HFFc6 (cell line): ENCODE results near the gene NEB. TPM values are rescaled to one million over a fixed set of nuclear protein-coding genes. Genes with fewer than 3 reads are reported as not detected.
"Not testable (repeated sequence)": the region's sequence is repeated elsewhere in the genome, so short reads cannot be mapped to it uniquely, and the experiment has no call there.

Source experiments
- DNase-seq: peaks from one replicate; pipeline ENCODE4 v3.0.0-alpha.2; 2018
- H3K27ac Mint-ChIP-seq: 2 replicates; pipeline ENCODE4 v1.8.0; 2020; ENCODE audit warnings: mild to moderate bottlenecking, mixed read lengths
- H3K27me3 Mint-ChIP-seq: 2 replicates; pipeline ENCODE4 v1.8.0; 2021; ENCODE audit warnings: mild to moderate bottlenecking, moderate library complexity, mixed read lengths; ENCODE audit not compliant: insufficient read depth
- H3K36me3 Mint-ChIP-seq: 2 replicates; pipeline ENCODE4 v1.8.0; 2021; ENCODE audit warnings: low read depth, mixed read lengths
- H3K4me1 Mint-ChIP-seq: 2 replicates; pipeline ENCODE4 v1.8.0; 2020; ENCODE audit warnings: low read depth, mixed read lengths
- H3K4me3 Mint-ChIP-seq: 2 replicates; pipeline ENCODE4 v1.8.0; 2020; ENCODE audit warnings: mild to moderate bottlenecking, moderate library complexity, mixed read lengths
- H3K9me3 Mint-ChIP-seq: 2 replicates; pipeline ENCODE4 v1.8.0; 2020; ENCODE audit warnings: mild to moderate bottlenecking, mixed read lengths
- CTCF ChIP-seq: fragments of 200-600 bp; sonication (generic); IDR thresholded peaks from 2 replicates; pipeline ENCODE4 v1.5.0; 2021; ENCODE audit warnings: antibody characterized with exemption, mild to moderate bottlenecking
- total RNA-seq, 6 experiments: library from RNA; stranded (reverse); fragmentation: NEBNext Ultra II Directional; extraction: Animal tissue kit (Norgen Biotek cat#: 25700); gene quantifications; 2 replicates in 1 of 6; 3 replicates in 5 of 6; pipeline ENCODE4 v1.2.3, GENCODE V29; 2021

The NEB gene
- total RNA-seq, 6 experiments from 2014 or later = under 0.01 TPM; not detected in 5

- Mint-ChIP-seq H3K27me3 (peaks cover 9% of the 10 kb centered on the region; the same call in 1 of the 2 replicates), H3K9me3 (peaks cover 4% of the 10 kb centered on the region; the same call in 1 of the 2 replicates), H3K36me3 (peaks cover 4% of the 10 kb centered on the region; the same call in 1 of the 2 replicates), H3K4me1 (no peaks in the 10 kb centered on the region), H3K27ac (no peak overlapping the region), H3K4me3 (no peak overlapping the region)
- no peak for TF ChIP-seq CTCF
- DNase-seq = no peak
These were observed 83.8 kb downstream of the NEB start for GRCh38 chr2:151650456-151650855.

- TF ChIP-seq CTCF = no peak
- Mint-ChIP-seq H3K27me3 (peaks cover 9% of the 10 kb centered on the region; the same call in 1 of the 2 replicates), H3K9me3 (peaks cover 4% of the 10 kb centered on the region; the same call in 1 of the 2 replicates), H3K4me1 (no peaks in the 10 kb centered on the region), H3K27ac (no peak overlapping the region), H3K4me3 (no peak overlapping the region), H3K36me3 (peaks cover 4% of the 10 kb centered on the region; the same call in 1 of the 2 replicates)
- DNase-seq = no peak
These were observed 84.3 kb downstream of the NEB start for GRCh38 chr2:151649966-151650365.

- no peak overlapping the region for H3K4me3 Mint-ChIP-seq
- H3K27ac Mint-ChIP-seq = no peak overlapping the region
- peaks cover 4% of the 10 kb centered on the region; the same call in 1 of the 2 replicates for H3K36me3 Mint-ChIP-seq
- peaks cover 4% of the 10 kb centered on the region; the same call in 1 of the 2 replicates for H3K9me3 Mint-ChIP-seq
- DNase-seq = no peak
- TF ChIP-seq CTCF = no peak
- peaks cover 8% of the 10 kb centered on the region; the same call in 1 of the 2 replicates for H3K27me3 Mint-ChIP-seq
- no peaks in the 10 kb centered on the region for H3K4me1 Mint-ChIP-seq
These were observed 84.9 kb downstream of the NEB start for GRCh38 chr2:151649400-151649799.

GRCh38 chr2:151646512-151646911 lies 87.8 kb downstream of the NEB start:
- H3K9me3 Mint-ChIP-seq, H3K4me1 Mint-ChIP-seq, H3K27me3 Mint-ChIP-seq, H3K36me3 Mint-ChIP-seq, H3K27ac Mint-ChIP-seq, DNase-seq, H3K4me3 Mint-ChIP-seq: not testable (repeated sequence)

GRCh38 chr2:151644580-151644979 lies 89.7 kb downstream of the NEB start:
- no peak overlapping the region for H3K4me3 Mint-ChIP-seq
- peaks cover 4% of the 10 kb centered on the region; the same call in 1 of the 2 replicates for H3K36me3 Mint-ChIP-seq
- no peak overlapping the region for H3K27ac Mint-ChIP-seq
- DNase-seq = no peak
- H3K27me3 Mint-ChIP-seq = no peaks in the 10 kb centered on the region; the same call in none of the 2 replicates
- no peaks in the 10 kb centered on the region for H3K4me1 Mint-ChIP-seq
- peaks cover 4% of the 10 kb centered on the region; the same call in 1 of the 2 replicates for H3K9me3 Mint-ChIP-seq
- no peak for TF ChIP-seq CTCF

- not testable (repeated sequence) for H3K4me3 Mint-ChIP-seq, H3K4me1 Mint-ChIP-seq, H3K9me3 Mint-ChIP-seq, H3K27ac Mint-ChIP-seq, DNase-seq, H3K36me3 Mint-ChIP-seq, H3K27me3 Mint-ChIP-seq
These were observed 92.4 kb downstream of the NEB start for GRCh38 chr2:151641895-151642294.

GRCh38 chr2:151640087-151640486 lies 94.2 kb downstream of the NEB start:
- Mint-ChIP-seq H3K27me3 (peaks cover 3% of the 10 kb centered on the region), H3K9me3 (no peaks in the 10 kb centered on the region), H3K4me3 (no peak overlapping the region), H3K4me1 (peaks cover 10% of the 10 kb centered on the region; the same call in 1 of the 2 replicates), H3K36me3 (no peaks in the 10 kb centered on the region), H3K27ac (no peak overlapping the region)
- no peak for DNase-seq
- TF ChIP-seq CTCF = no peak; the same call in 1 of the 2 replicates
